H1 (cell line): ENCODE data around the gene MTMR4.

Experiments
- CBX8 ChIP-seq: fragments of 300-800, 300-1000 bp; sonication (generic); IDR thresholded peaks from 2 replicates; pipeline ENCODE4 v1.7.1; 2016; ENCODE audit warnings: low read depth, low read length, borderline replicate concordance
- CTCF ChIP-seq, 3 experiments: IDR thresholded peaks; 1 replicate in 2 of 3; 2 replicates in 1 of 3; pipeline versions ENCODE4 v1.5.1 to v1.6.1; 2011; ENCODE audit warnings: low read length in 3 of 3, mild to moderate bottlenecking in 3 of 3, inconsistent platforms in 2 of 3, low read depth in 1 of 3, moderate library complexity in 1 of 3; ENCODE audit not compliant: insufficient read depth in 1 of 3; ENCODE audit errors: control extremely low read depth in 1 of 3
- EGR1 ChIP-seq: IDR thresholded peaks from 2 replicates; pipeline ENCODE4 v1.6.1; 2011; ENCODE audit warnings: low read depth, low read length, borderline replicate concordance
- GTF2F1 ChIP-seq: IDR thresholded peaks from 2 replicates; pipeline ENCODE4 v1.6.1; 2012; ENCODE audit warnings: low read depth, low read length, improper control_type of control experiment, borderline replicate concordance
- JUN ChIP-seq: IDR thresholded peaks from 2 replicates; pipeline ENCODE4 v1.6.1; 2011; ENCODE audit warnings: low read depth, mild to moderate bottlenecking, improper control_type of control experiment, low read length
- NRF1 ChIP-seq: IDR thresholded peaks from 2 replicates; pipeline ENCODE4 v1.6.1; 2011; ENCODE audit warnings: mild to moderate bottlenecking, low read depth, low read length, improper control_type of control experiment
- POLR2AphosphoS5 ChIP-seq: IDR thresholded peaks from 2 replicates; pipeline ENCODE4 v1.6.1; 2011; ENCODE audit warnings: low read depth, low read length
- SUZ12 ChIP-seq: fragments of 200-600 bp; sonication (generic); IDR thresholded peaks from 2 replicates; pipeline ENCODE4 v1.6.1; 2012; ENCODE audit warnings: mild to moderate bottlenecking, inconsistent platforms, low read length, moderate library complexity, mixed read lengths

DNA sequence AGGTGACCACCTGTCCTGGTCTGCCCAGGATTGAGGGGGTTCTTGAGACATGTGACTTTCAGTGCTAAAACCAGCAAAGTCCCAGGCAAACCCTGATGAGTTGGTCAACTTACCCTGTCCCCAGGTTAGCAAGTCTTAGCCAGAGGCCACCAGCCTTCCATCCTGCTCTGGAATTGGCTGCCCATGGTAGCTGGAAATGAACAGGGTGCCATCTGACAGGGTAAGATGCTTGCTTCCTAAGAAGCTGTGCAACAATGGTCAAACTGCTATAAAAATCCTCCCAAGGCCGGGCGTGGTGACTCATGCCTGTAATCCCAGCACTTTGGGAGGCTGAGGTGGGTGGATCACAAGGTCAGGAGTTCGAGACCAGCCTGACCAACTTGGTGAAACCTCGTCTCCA is 22.8 kb upstream of the MTMR4 start:
- TF ChIP-seq GTF2F1 (no peak), CTCF (IDR thresholded peaks at IDR 0.05; ENCODE audit: control extremely low read depth in 1 of 3, insufficient read depth in 1 of 3, low read depth in 1 of 3, low read length in 3 of 3) (no peak), POLR2AphosphoS5 (no peak), NRF1 (no peak), EGR1 (no peak), CBX8 (no peak), JUN (no peak), SUZ12 (no peak)
